Liver (tissue), 9 donors: ENCODE results near the gene TMEM41A. TPM values are rescaled to one million over a fixed set of nuclear protein-coding genes. Genes with fewer than 3 reads are reported as not detected.
A peak's percentile ranks its signal among the peaks of the same experiment; 100 is the strongest.

Experiments
- DNase-seq: peaks from one replicate; pipeline ENCODE4 v3.0.0-alpha.2; 2017; ENCODE audit warnings: low spot score
- H3K27ac ChIP-seq, 2 donors: one replicate each; pipeline ENCODE4 v1.7.0; 2013; ENCODE audit warnings: inconsistent platforms in 2 of 2, low read length in 2 of 2, control low read depth in 1 of 2, low read depth in 1 of 2, mild to moderate bottlenecking in 1 of 2
- H3K27me3 ChIP-seq, 4 donors: one replicate each; pipeline versions ENCODE4 v1.6.1 to v1.7.0; 2013; ENCODE audit warnings: low read length in 3 of 4, inconsistent platforms in 1 of 4, mild to moderate bottlenecking in 1 of 4, moderate library complexity in 1 of 4; ENCODE audit not compliant: control insufficient read depth in 4 of 4, insufficient read depth in 4 of 4
- H3K36me3 ChIP-seq, 4 donors: one replicate each; pipeline versions ENCODE4 v1.6.1 to v1.7.0; 2013; ENCODE audit warnings: low read length in 3 of 4, mild to moderate bottlenecking in 3 of 4, low read depth in 1 of 4, moderate library complexity in 1 of 4; ENCODE audit not compliant: control insufficient read depth in 4 of 4, insufficient read depth in 3 of 4
- H3K4me1 ChIP-seq, 4 donors: one replicate each; pipeline versions ENCODE4 v1.6.1 to v1.7.0; 2013; ENCODE audit warnings: low read length in 3 of 4, mild to moderate bottlenecking in 3 of 4, moderate library complexity in 1 of 4; ENCODE audit not compliant: control insufficient read depth in 4 of 4, insufficient read depth in 4 of 4
- H3K4me3 ChIP-seq, 3 donors: one replicate each; pipeline versions ENCODE4 v1.6.1 to v1.7.0; 2013; ENCODE audit warnings: low read length in 3 of 3, control low read depth in 1 of 3, low read depth in 1 of 3, mild to moderate bottlenecking in 1 of 3
- H3K9ac ChIP-seq, 2 donors: one replicate each; pipeline ENCODE4 v1.7.0; 2013; ENCODE audit warnings: low read length in 2 of 2, mild to moderate bottlenecking in 2 of 2, moderate library complexity in 2 of 2, control low read depth in 1 of 2, low read depth in 1 of 2
- H3K9me3 ChIP-seq, 4 donors: one replicate each; pipeline versions ENCODE4 v1.6.1 to v1.7.0; 2013; ENCODE audit warnings: low read length in 3 of 4; ENCODE audit not compliant: control insufficient read depth in 4 of 4
- CTCF ChIP-seq: fragments of 150-350 bp; IDR thresholded peaks from 2 replicates; pipeline ENCODE4 v1.5.1; 2017; ENCODE audit warnings: improper control_type of control experiment, low read depth, low read length; ENCODE audit not compliant: missing input control
- EGR1 ChIP-seq, 2 donors: IDR thresholded peaks; 2 replicates each; pipeline ENCODE4 v1.6.1; 2016 to 2018; ENCODE audit warnings: antibody characterized with exemption in 2 of 2, low read depth in 2 of 2
- FOXA1 ChIP-seq: IDR thresholded peaks from 2 replicates; pipeline ENCODE4 v1.6.1; 2016; ENCODE audit warnings: antibody characterized with exemption
- FOXA2 ChIP-seq: IDR thresholded peaks from 2 replicates; pipeline ENCODE4 v1.6.1; 2016; ENCODE audit warnings: antibody characterized with exemption
- GABPA ChIP-seq, 2 donors: IDR thresholded peaks in 1 of 2; conservative IDR thresholded peaks in 1 of 2; 2 replicates each; pipeline ENCODE4 v1.6.1; 2016; ENCODE audit warnings: antibody characterized with exemption in 2 of 2, mild to moderate bottlenecking in 1 of 2, moderate library complexity in 1 of 2
- HNF4A ChIP-seq, 2 donors: conservative IDR thresholded peaks; 2 replicates each; pipeline ENCODE4 v1.6.1; 2016; ENCODE audit warnings: antibody characterized with exemption in 2 of 2, mild to moderate bottlenecking in 2 of 2
- JUND ChIP-seq, 2 donors: IDR thresholded peaks; 2 replicates each; pipeline ENCODE4 v1.6.1; 2016; ENCODE audit warnings: antibody characterized with exemption in 2 of 2
- MAX ChIP-seq: IDR thresholded peaks from 2 replicates; pipeline ENCODE4 v1.6.1; 2016; ENCODE audit warnings: antibody characterized with exemption
- NR2F2 ChIP-seq: IDR thresholded peaks from 2 replicates; pipeline ENCODE4 v1.6.1; 2016; ENCODE audit warnings: antibody characterized with exemption
- RAD21 ChIP-seq, 2 donors: IDR thresholded peaks; 2 replicates each; pipeline ENCODE4 v1.6.1; 2016; ENCODE audit warnings: antibody characterized with exemption in 2 of 2, mild to moderate bottlenecking in 2 of 2
- RXRA ChIP-seq, 2 donors: IDR thresholded peaks; 2 replicates each; pipeline ENCODE4 v1.6.1; 2017 to 2018; ENCODE audit warnings: antibody characterized with exemption in 2 of 2, mild to moderate bottlenecking in 1 of 2
- SP1 ChIP-seq: IDR thresholded peaks from 2 replicates; pipeline ENCODE4 v1.6.1; 2018; ENCODE audit warnings: antibody characterized with exemption, mild to moderate bottlenecking
- TAF1 ChIP-seq: conservative IDR thresholded peaks from 2 replicates; pipeline ENCODE4 v1.6.1; 2016; ENCODE audit warnings: antibody characterized with exemption, mild to moderate bottlenecking
- YY1 ChIP-seq: IDR thresholded peaks from 2 replicates; pipeline ENCODE4 v1.6.1; 2016; ENCODE audit warnings: antibody characterized with exemption, mild to moderate bottlenecking
- WGBS: extraction: QIAGEN DNeasy Blood & Tissue Kit; methylation state at CpG from one replicate; pipeline ENCODE4 v1.1.7; 2013; 5-methylcytosine and 5-hydroxymethylcytosine counted together
- polyA plus RNA-seq, 2 donors: library from polyadenylated mRNA; stranded (reverse) in 1 of 2; unstranded in 1 of 2; fragments of 200-250 nt in 1 of 2; fragments of >200 nt in 1 of 2; fragmentation: Nextera tagmentation in 1 of 2; extraction: Ambion mirVana in 1 of 2; gene quantifications; one replicate each; pipeline versions ENCODE4 v1.2.1 to v1.2.3, GENCODE V29; 2013 to 2015
- total RNA-seq, 2 donors: library from RNA; depleted of rRNA; stranded (reverse); fragments of >200 nt; gene quantifications; one replicate each; pipeline ENCODE4 v1.2.3, GENCODE V29; 2014
- TF ChIP-seq, protein P1 (sequence below): IDR thresholded peaks from 2 replicates; pipeline ENCODE4 v1.6.1; 2016; ENCODE audit warnings: antibody characterized with exemption
- TF ChIP-seq, protein P2 (sequence below): IDR thresholded peaks from 2 replicates; pipeline ENCODE4 v1.6.1; 2016; ENCODE audit warnings: antibody characterized with exemption
- TF ChIP-seq, protein P3 (sequence below): IDR thresholded peaks from 2 replicates; pipeline ENCODE4 v1.6.1; 2016; ENCODE audit warnings: antibody characterized with exemption, mild to moderate bottlenecking
- donor health status: healthy.
- donor health status: healthy.
- donor health status: healthy.
- donor health status: healthy.
- donor health status: healthy.

TMEM41A gene
- total and polyA plus RNA-seq, 4 donors, result 9.5 to 19.6 (median 12.9) TPM

DNA sequence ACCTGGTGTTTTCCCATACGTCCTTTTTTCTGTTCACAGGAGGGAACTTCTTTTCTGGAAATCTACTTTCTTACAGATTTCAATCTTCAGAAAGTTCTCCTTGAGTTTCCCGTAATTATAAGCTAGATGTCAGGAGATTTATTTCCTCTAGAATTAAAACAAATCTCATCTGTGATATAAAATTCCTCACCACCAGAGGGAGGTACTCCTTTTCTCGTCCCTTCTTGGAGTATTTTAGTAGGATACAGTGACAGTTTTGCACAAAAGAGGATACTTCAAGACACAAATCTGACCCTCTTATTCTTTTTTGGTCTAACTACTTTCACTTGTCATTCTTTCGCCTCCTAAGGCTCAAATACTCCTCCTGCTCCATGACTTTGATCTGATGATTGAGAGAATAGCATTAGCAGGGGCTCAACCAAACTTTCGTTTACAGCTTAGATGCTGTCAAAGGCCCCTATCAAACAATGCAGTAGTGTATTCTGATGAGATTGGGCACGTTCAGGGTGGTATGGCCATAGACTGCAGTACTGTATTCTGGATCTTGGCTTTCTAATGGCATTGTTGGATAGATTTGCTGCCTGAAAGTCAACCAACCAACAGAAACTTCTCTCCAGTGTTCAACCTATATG is 38.0 kb downstream of the TMEM41A start:
- Histone ChIP-seq H3K4me1 (no peaks in the 10 kb centered on the region), H3K9ac (no peak overlapping the region), H3K4me3 (no peak overlapping the region), H3K27me3 (no peaks in the 10 kb centered on the region), H3K9me3 (no peaks in the 10 kb centered on the region), H3K27ac (no peak overlapping the region), H3K36me3 (peaks cover 5 to 46% (median 31%) of the 10 kb centered on the region in 4 donors)
- WGBS, result 85% methylated on average over 6 of the region's 6 CpGs
- DNase-seq, result no peak
- TF ChIP-seq, protein P1, sequence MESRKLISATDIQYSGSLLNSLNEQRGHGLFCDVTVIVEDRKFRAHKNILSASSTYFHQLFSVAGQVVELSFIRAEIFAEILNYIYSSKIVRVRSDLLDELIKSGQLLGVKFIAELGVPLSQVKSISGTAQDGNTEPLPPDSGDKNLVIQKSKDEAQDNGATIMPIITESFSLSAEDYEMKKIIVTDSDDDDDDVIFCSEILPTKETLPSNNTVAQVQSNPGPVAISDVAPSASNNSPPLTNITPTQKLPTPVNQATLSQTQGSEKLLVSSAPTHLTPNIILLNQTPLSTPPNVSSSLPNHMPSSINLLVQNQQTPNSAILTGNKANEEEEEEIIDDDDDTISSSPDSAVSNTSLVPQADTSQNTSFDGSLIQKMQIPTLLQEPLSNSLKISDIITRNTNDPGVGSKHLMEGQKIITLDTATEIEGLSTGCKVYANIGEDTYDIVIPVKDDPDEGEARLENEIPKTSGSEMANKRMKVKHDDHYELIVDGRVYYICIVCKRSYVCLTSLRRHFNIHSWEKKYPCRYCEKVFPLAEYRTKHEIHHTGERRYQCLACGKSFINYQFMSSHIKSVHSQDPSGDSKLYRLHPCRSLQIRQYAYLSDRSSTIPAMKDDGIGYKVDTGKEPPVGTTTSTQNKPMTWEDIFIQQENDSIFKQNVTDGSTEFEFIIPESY, result no peak
- TF ChIP-seq RAD21 (IDR thresholded peaks at IDR 0.05), result peak; percentile 43 to 54
- TF ChIP-seq CTCF, result peak; percentile 5

GRCh38 chr3:185460309-185460708 is 38.5 kb downstream of the TMEM41A start:
- TF ChIP-seq, protein P1, result no peak
- TF ChIP-seq GABPA (IDR thresholded peaks at IDR 0.05 in 1 of 2, conservative IDR thresholded peaks at IDR 0.05 in 1 of 2) (no peak), FOXA1 (no peak), CTCF (no peak), MAX (no peak), TAF1 (no peak), JUND (IDR thresholded peaks at IDR 0.05) (no peak), FOXA2 (no peak), YY1 (no peak), RAD21 (IDR thresholded peaks at IDR 0.05) (no peak), EGR1 (IDR thresholded peaks at IDR 0.05; ENCODE audit: low read depth in 2 of 2) (no peak), RXRA (IDR thresholded peaks at IDR 0.05) (no peak), NR2F2 (no peak), HNF4A (conservative IDR thresholded peaks at IDR 0.05) (no peak), SP1 (no peak)
- TF ChIP-seq, protein P2, sequence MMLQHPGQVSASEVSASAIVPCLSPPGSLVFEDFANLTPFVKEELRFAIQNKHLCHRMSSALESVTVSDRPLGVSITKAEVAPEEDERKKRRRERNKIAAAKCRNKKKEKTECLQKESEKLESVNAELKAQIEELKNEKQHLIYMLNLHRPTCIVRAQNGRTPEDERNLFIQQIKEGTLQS, result no peak
- TF ChIP-seq, protein P3, sequence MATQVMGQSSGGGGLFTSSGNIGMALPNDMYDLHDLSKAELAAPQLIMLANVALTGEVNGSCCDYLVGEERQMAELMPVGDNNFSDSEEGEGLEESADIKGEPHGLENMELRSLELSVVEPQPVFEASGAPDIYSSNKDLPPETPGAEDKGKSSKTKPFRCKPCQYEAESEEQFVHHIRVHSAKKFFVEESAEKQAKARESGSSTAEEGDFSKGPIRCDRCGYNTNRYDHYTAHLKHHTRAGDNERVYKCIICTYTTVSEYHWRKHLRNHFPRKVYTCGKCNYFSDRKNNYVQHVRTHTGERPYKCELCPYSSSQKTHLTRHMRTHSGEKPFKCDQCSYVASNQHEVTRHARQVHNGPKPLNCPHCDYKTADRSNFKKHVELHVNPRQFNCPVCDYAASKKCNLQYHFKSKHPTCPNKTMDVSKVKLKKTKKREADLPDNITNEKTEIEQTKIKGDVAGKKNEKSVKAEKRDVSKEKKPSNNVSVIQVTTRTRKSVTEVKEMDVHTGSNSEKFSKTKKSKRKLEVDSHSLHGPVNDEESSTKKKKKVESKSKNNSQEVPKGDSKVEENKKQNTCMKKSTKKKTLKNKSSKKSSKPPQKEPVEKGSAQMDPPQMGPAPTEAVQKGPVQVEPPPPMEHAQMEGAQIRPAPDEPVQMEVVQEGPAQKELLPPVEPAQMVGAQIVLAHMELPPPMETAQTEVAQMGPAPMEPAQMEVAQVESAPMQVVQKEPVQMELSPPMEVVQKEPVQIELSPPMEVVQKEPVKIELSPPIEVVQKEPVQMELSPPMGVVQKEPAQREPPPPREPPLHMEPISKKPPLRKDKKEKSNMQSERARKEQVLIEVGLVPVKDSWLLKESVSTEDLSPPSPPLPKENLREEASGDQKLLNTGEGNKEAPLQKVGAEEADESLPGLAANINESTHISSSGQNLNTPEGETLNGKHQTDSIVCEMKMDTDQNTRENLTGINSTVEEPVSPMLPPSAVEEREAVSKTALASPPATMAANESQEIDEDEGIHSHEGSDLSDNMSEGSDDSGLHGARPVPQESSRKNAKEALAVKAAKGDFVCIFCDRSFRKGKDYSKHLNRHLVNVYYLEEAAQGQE, result no peak
- no peak overlapping the region for H3K4me3 ChIP-seq
- WGBS, result 82% methylated on average over 5 of the region's 5 CpGs
- no peaks in the 10 kb centered on the region for H3K4me1 ChIP-seq
- no peaks in the 10 kb centered on the region for H3K27me3 ChIP-seq
- DNase-seq, result no peak
- no peak overlapping the region for H3K9ac ChIP-seq
- peaks cover 2 to 41% (median 26%) of the 10 kb centered on the region in 4 donors for H3K36me3 ChIP-seq
- H3K9me3 ChIP-seq, result no peaks in the 10 kb centered on the region
- H3K27ac ChIP-seq, result no peak overlapping the region
